Upper lobe of left lung (tissue), 4 donors: Measurements from ENCODE around the gene ZFX.

Source experiments
- CTCF ChIP-seq, 6 experiments: fragments of 450-650 bp in 4 of 6; fragments of 200-600 bp in 2 of 6; sonication (generic) in 2 of 6; IDR thresholded peaks; one replicate each; pipeline ENCODE4 v1.5.1; 2016 to 2019; ENCODE audit warnings: antibody characterized with exemption in 6 of 6
- EP300 ChIP-seq, 4 donors: sonication (generic); formaldehyde crosslinking; IDR thresholded peaks; one replicate each; pipeline ENCODE4 v1.5.1; 2017; ENCODE audit warnings: antibody characterized with exemption in 4 of 4, control low read depth in 2 of 4
- POLR2A ChIP-seq, 4 donors: fragments of 450-650 bp; IDR thresholded peaks; one replicate each; pipeline ENCODE4 v1.5.1; 2016 to 2017; ENCODE audit warnings: antibody characterized with exemption in 4 of 4, mild to moderate bottlenecking in 2 of 4
- POLR2AphosphoS5 ChIP-seq, 2 donors: sonication (generic); formaldehyde crosslinking; IDR thresholded peaks; one replicate each; pipeline ENCODE4 v1.5.1; 2017; ENCODE audit warnings: antibody characterized with exemption in 2 of 2

GRCh38 chrX:24245202-24245601 lies 95.7 kb downstream of the ZFX start:
- TF ChIP-seq CTCF (IDR thresholded peaks at IDR 0.05): no peak
- TF ChIP-seq EP300 (IDR thresholded peaks at IDR 0.05): no peak
- no peak for TF ChIP-seq POLR2A (IDR thresholded peaks at IDR 0.05)
- no peak for TF ChIP-seq POLR2AphosphoS5 (IDR thresholded peaks at IDR 0.05)
